VCaP (cell line): Measurements from ENCODE around the gene SETDB1.
A peak's percentile ranks its signal among the peaks of the same experiment; 100 is the strongest.

ENCODE experiments used
- H3K27ac ChIP-seq: fragments of 450-650 bp; 2 replicates; pipeline ENCODE4 v1.5.1; 2017
- TF ChIP-seq, protein P1 (sequence below): fragments of 450-650 bp; conservative IDR thresholded peaks from 2 replicates; pipeline ENCODE4 v1.5.1; 2017; ENCODE audit warnings: mild to moderate bottlenecking, moderate library complexity

Gene SETDB1

DNA sequence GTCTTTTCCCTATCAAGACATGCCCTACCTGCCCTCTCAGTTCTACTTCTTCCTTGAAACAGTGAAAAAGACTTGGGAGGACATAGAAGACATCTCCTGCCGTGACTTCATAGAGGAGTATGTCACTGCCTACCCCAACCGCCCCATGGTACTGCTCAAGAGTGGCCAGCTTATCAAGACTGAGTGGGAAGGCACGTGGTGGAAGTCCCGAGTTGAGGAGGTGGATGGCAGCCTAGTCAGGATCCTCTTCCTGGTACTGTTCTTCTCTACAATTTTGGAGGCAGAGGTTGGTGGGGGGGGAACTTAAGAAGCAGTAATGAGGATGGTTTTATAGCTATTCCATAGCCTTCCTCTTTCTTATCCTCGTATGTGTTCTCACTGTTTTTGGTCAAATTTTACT is 18.7 kb downstream of the SETDB1 start:
- TF ChIP-seq, protein P1, sequence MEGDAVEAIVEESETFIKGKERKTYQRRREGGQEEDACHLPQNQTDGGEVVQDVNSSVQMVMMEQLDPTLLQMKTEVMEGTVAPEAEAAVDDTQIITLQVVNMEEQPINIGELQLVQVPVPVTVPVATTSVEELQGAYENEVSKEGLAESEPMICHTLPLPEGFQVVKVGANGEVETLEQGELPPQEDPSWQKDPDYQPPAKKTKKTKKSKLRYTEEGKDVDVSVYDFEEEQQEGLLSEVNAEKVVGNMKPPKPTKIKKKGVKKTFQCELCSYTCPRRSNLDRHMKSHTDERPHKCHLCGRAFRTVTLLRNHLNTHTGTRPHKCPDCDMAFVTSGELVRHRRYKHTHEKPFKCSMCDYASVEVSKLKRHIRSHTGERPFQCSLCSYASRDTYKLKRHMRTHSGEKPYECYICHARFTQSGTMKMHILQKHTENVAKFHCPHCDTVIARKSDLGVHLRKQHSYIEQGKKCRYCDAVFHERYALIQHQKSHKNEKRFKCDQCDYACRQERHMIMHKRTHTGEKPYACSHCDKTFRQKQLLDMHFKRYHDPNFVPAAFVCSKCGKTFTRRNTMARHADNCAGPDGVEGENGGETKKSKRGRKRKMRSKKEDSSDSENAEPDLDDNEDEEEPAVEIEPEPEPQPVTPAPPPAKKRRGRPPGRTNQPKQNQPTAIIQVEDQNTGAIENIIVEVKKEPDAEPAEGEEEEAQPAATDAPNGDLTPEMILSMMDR, result no peak
- H3K27ac ChIP-seq, result no peak overlapping the region

DNA sequence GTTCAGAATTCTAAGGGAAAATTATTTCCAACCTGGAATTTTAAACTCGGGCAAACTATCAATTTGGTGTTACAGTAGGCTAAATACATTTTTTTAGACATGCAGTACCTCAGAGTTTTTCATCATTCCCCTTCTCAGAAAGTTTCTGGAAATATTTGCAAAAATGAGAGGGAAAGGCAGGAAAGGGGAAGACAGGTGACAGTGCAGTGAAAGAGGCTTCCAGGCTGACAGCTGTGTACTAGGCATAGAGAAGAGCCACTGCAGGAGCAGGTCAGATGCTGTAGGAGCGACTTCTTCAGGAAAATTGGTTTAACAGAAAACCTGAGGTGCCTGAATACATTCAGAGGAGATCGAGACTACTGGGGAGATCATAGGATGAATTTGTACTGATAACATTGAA is 28.5 kb downstream of the SETDB1 start:
- TF ChIP-seq, protein P1, result no peak
- peak overlapping the region; percentile 39 for H3K27ac ChIP-seq

DNA sequence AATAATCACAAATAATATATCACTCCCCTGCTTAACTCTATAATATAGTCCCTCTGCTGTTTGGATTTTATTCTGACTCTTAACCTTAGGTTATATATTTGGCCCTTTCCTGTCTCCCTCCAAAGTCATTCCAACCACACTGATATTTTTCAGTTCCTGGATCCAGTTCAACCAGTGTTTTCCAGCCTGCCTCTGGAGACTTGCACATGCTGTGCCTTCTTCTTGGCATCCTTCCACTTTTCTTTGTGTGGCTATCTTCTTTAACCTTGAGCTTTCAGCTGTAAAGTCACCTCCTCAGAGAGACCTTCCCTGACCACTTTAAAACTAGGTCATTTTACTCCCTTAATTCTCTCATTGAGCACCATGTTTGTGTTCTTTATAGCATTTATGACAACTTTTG is 29.1 kb downstream of the SETDB1 start:
- TF ChIP-seq, protein P1, result no peak
- H3K27ac ChIP-seq, result peak overlapping the region; percentile 39

DNA sequence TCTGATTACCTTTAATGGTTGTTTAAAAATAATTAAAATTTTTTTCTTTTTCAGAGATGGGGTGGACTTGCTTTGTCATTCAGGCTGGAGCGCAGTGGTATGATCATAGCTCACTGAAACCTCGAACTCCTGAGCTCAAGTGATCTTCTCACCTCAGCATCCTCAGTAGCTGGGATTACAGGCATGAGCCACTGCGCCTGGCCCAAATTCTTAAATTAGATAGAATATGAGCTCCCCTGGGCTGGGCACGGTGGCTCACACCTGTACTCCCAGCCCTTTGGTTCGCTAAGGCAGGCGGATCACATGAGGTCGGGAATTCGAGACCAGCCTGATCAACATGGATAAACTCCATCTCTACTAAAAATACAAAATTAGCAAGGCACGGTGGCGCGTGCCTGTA is 31.5 kb downstream of the SETDB1 start:
- TF ChIP-seq, protein P1, result no peak
- no peak overlapping the region for H3K27ac ChIP-seq

DNA sequence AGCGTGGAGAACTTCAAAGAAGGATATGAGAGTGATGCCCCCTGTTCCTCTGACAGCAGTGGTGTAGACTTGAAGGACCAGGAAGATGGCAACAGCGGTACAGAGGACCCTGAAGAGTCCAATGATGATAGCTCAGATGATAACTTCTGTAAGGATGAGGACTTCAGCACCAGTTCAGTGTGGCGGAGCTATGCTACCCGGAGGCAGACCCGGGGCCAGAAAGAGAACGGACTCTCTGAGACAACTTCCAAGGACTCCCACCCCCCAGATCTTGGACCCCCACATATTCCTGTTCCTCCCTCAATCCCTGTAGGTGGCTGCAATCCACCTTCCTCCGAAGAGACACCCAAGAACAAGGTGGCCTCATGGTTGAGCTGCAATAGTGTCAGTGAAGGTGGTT is 34.5 kb downstream of the SETDB1 start:
- H3K27ac ChIP-seq, result no peak overlapping the region
- TF ChIP-seq, protein P1, result no peak

DNA sequence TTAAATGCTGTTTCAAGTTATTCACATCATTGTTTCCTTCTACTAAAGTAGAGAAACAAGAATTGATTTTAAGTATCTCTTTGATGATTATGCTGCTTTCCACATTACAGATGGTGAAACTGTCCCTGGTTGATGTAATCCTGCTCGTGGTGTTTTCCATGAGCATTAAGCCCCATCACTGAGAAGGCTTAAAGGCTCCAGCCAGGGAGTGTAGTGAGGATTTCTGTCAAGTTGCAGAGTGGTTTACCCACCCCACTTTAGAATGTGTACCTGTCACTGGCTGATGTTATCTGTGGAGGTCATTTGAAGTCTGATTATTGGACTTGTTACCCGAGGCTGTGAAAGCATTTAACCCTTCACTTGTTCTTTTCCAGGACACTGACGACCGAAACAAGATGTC is 35.6 kb downstream of the SETDB1 start:
- TF ChIP-seq, protein P1, result no peak
- H3K27ac ChIP-seq, result no peak overlapping the region

DNA sequence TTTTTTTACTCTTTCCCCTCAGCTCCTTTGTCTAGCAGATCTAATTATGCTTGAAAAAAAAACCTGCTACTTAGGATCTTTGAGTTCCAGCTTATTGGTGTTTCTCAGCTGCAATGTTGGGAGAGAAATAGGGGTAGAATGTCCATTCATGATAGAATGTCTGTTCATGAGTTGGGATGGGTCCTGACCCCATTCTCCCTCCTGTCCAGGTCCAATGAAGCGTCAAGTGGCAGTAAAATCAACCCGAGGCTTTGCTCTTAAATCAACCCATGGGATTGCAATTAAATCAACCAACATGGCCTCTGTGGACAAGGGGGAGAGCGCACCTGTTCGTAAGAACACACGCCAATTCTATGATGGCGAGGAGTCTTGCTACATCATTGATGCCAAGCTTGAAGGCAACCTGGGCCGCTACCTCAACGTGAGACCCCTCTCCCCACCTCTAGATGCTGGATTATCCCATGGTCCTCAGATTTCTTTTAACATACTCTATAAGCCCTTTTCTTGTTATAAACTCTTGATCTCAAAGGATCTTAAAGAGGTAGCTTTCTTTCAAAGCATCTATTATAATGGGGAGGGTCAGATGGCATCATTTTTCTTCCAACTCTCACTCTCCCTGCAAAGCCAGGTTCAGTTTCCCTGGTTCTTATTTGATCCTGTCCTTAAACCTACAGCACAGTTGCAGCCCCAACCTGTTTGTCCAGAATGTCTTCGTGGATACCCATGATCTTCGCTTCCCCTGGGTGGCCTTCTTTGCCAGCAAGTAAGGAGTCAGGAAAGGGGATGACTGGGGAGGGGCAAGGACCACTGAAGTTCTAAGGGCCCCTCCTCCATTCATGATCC is 37.4 kb downstream of the SETDB1 start:
- TF ChIP-seq, protein P1, result no peak

More for the DNA sequence above, 37.4 kb downstream of the SETDB1 start:
- no peak overlapping the region for H3K27ac ChIP-seq
